NCI-H2171 (cell line): ENCODE results near the gene THEM5.

Source experiments
- DNase-seq: peaks from one replicate; lab custom pipeline; 2025; lab: John Stamatoyannopoulos, UW

Gene THEM5

GRCh38 chr1:151800830-151801229, 52.7 kb downstream of the THEM5 start:
- no peak for DNase-seq

GRCh38 chr1:151799179-151800022, 54.1 kb downstream of the THEM5 start:
- no peak for DNase-seq

- DNase-seq: no peak
These were observed 54.9 kb downstream of the THEM5 start for GRCh38 chr1:151798571-151798970.
